Osteocyte (in vitro differentiated cells): Measurements from ENCODE around the gene B3GALT2. TPM values are rescaled to one million over a fixed set of nuclear protein-coding genes. Genes with fewer than 3 reads are reported as not detected.
A peak's percentile ranks its signal among the peaks of the same experiment; 100 is the strongest.

Experiments
- DNase-seq: peaks from one replicate; pipeline ENCODE4 v3.0.0; 2021; ENCODE audit warnings: mixed read lengths; ENCODE audit not compliant: unreplicated experiment; ENCODE audit errors: extremely low spot score
- H3K27ac Mint-ChIP-seq: one replicate; pipeline ENCODE4 v1.8.0; 2021; ENCODE audit warnings: mild to moderate bottlenecking, mixed read lengths; ENCODE audit not compliant: unreplicated experiment
- H3K27me3 Mint-ChIP-seq: one replicate; pipeline ENCODE4 v1.8.0; 2021; ENCODE audit warnings: mixed read lengths; ENCODE audit not compliant: unreplicated experiment
- H3K36me3 Mint-ChIP-seq: one replicate; pipeline ENCODE4 v1.8.0; 2021; ENCODE audit warnings: mixed read lengths; ENCODE audit not compliant: unreplicated experiment
- H3K4me1 Mint-ChIP-seq: one replicate; pipeline ENCODE4 v1.8.0; 2021; ENCODE audit warnings: mixed read lengths; ENCODE audit not compliant: unreplicated experiment
- H3K4me3 Mint-ChIP-seq: one replicate; pipeline ENCODE4 v1.8.0; 2021; ENCODE audit warnings: mild to moderate bottlenecking, moderate library complexity, mixed read lengths; ENCODE audit not compliant: unreplicated experiment
- H3K9me3 Mint-ChIP-seq: one replicate; pipeline ENCODE4 v1.8.0; 2021; ENCODE audit warnings: mixed read lengths; ENCODE audit not compliant: unreplicated experiment
- CTCF ChIP-seq: fragments of 200-600 bp; sonication (generic); IDR thresholded peaks from 2 replicates; pipeline ENCODE4 v1.5.0; 2021; ENCODE audit warnings: antibody characterized with exemption, mild to moderate bottlenecking, moderate library complexity
- total RNA-seq: library from RNA; stranded (reverse); gene quantifications from 2 replicates; pipeline ENCODE4 v1.2.1, GENCODE V29; 2021

Gene B3GALT2
- total RNA-seq, 1 donor from 2014 or later: 30.0 TPM

GRCh38 chr1:193176788-193177187, 9.6 kb downstream of the B3GALT2 start:
- H3K36me3 Mint-ChIP-seq: peaks cover 29% of the 10 kb centered on the region
- no peak for TF ChIP-seq CTCF
- no peak for DNase-seq
- no peaks in the 10 kb centered on the region for H3K9me3 Mint-ChIP-seq
- no peak overlapping the region for H3K27ac Mint-ChIP-seq
- H3K27me3 Mint-ChIP-seq: no peaks in the 10 kb centered on the region
- H3K4me1 Mint-ChIP-seq: peaks cover 35% of the 10 kb centered on the region
- H3K4me3 Mint-ChIP-seq: no peak overlapping the region

GRCh38 chr1:193176113-193176512, 10.3 kb downstream of the B3GALT2 start:
- H3K36me3 Mint-ChIP-seq: peaks cover 27% of the 10 kb centered on the region
- H3K27ac Mint-ChIP-seq: peak overlapping the region; percentile 58
- H3K4me1 Mint-ChIP-seq: peaks cover 28% of the 10 kb centered on the region
- no peak overlapping the region for H3K4me3 Mint-ChIP-seq
- no peak for DNase-seq
- H3K27me3 Mint-ChIP-seq: no peaks in the 10 kb centered on the region
- H3K9me3 Mint-ChIP-seq: no peaks in the 10 kb centered on the region
- no peak for TF ChIP-seq CTCF

GRCh38 chr1:193157360-193157759, 29.1 kb downstream of the B3GALT2 start:
- Mint-ChIP-seq H3K9me3 (no peaks in the 10 kb centered on the region), H3K27me3 (no peaks in the 10 kb centered on the region), H3K4me1 (peaks cover 14% of the 10 kb centered on the region), H3K27ac (no peak overlapping the region), H3K36me3 (peaks cover 26% of the 10 kb centered on the region), H3K4me3 (no peak overlapping the region)
- no peak for TF ChIP-seq CTCF
- DNase-seq: no peak

DNA sequence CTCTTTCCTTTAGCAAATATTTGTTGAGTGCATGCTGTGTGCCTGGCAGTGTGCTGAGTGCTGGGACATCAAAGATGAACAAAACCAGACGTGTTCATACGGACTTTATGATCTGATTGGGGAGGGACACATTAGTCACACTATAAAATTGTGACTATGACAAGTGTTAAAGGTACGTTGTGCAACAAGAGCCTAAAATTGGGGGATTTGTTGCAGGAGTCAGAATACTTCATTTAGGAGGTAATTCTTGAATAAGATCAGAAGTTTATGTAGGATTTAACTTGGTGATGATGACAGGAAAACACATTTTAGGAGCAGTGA, 29.6 kb downstream of the B3GALT2 start:
- H3K27ac Mint-ChIP-seq: peak overlapping the region; percentile 19
- no peak for TF ChIP-seq CTCF
- H3K4me3 Mint-ChIP-seq: no peak overlapping the region
- peaks cover 14% of the 10 kb centered on the region for H3K4me1 Mint-ChIP-seq
- H3K36me3 Mint-ChIP-seq: peaks cover 29% of the 10 kb centered on the region
- no peaks in the 10 kb centered on the region for H3K27me3 Mint-ChIP-seq
- DNase-seq: no peak
- H3K9me3 Mint-ChIP-seq: no peaks in the 10 kb centered on the region

DNA sequence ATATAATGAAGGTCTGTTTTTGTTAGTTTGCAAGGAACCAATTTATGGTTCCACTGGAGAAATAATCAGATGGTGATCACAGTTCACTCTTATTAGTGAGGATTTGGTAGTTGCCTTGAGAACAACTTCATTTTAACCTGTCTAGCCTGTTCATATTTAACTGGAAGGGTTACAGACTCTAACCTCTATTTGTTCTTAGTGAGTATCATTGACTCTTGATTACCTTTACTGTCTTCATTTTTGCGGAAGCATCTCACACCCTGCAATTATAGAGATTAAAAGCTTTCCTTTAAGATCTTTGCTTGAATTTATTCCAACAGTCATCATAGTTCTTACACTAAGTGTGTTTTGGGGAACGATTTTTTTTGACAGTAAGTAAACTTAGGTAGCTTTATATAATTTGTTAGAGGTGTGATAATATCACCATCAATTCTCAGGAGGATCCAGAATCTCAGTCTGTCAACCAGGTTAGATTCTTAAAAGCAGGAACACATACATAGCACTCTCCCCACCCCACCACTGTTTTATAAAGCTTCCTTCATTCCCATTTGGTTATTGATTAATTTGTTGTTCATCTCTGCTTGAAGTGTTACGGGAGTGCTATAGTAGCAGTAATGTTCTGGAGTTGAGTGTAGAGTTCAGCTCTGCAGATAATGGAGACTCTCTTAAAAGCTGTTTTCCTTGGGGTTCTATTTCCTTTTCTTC, 30.1 kb downstream of the B3GALT2 start:
- H3K27ac Mint-ChIP-seq: peak overlapping the region; percentile 31
- no peak for DNase-seq
- H3K27me3 Mint-ChIP-seq: no peaks in the 10 kb centered on the region
- no peaks in the 10 kb centered on the region for H3K9me3 Mint-ChIP-seq
- peaks cover 14% of the 10 kb centered on the region for H3K4me1 Mint-ChIP-seq
- no peak for TF ChIP-seq CTCF
- peaks cover 29% of the 10 kb centered on the region for H3K36me3 Mint-ChIP-seq
- H3K4me3 Mint-ChIP-seq: no peak overlapping the region
